ENCODE measurements around the gene SUSD6.
"Not testable (repeated sequence)": the region's sequence is repeated elsewhere in the genome, so short reads cannot be mapped to it uniquely, and the experiment has no call there.

SUSD6 gene

GRCh38 chr14:69731919-69732598 is 120.7 kb downstream of the SUSD6 start:
- not testable (repeated sequence) for H3K14ac ChIP-seq (ENCODE audit: low read length in 2 of 2); H4K8ac ChIP-seq (ENCODE audit: low read length); DNase-seq; H3K79me1 ChIP-seq (replicated peaks; ENCODE audit: low read length, poor library complexity, severe bottlenecking); H3K4me2 ChIP-seq (ENCODE audit: low read length, poor library complexity, severe bottlenecking); H4K91ac ChIP-seq (ENCODE audit: low read length); H2AFZ ChIP-seq (ENCODE audit: low read depth, low read length); H2BK15ac ChIP-seq (ENCODE audit: low read depth, poor library complexity, severe bottlenecking); H3K18ac ChIP-seq (ENCODE audit: low read depth in 1 of 2, low read length in 2 of 2); H2BK5ac ChIP-seq (ENCODE audit: low read depth, low read length, poor library complexity, severe bottlenecking); H2BK12ac ChIP-seq (ENCODE audit: low read length in 2 of 2); H3K36me3 ChIP-seq (ENCODE audit: control insufficient read depth in 1 of 2, insufficient read depth in 2 of 2, low read depth in 1 of 2, low read length in 2 of 2); H2AK5ac ChIP-seq (ENCODE audit: low read length, severe bottlenecking); H2BK120ac ChIP-seq (ENCODE audit: low read depth, low read length); H3K4me1 ChIP-seq (ENCODE audit: control insufficient read depth, insufficient read depth, low read depth, low read length); H3K9ac ChIP-seq (ENCODE audit: low read length); H3K27ac ChIP-seq (ENCODE audit: low read length, poor library complexity, severe bottlenecking); H3K9me3 ChIP-seq (ENCODE audit: control insufficient read depth, low read length); H3K4ac ChIP-seq (ENCODE audit: low read depth in 1 of 2, low read length in 2 of 2); H3K23ac ChIP-seq (ENCODE audit: low read length in 2 of 2); H3K4me3 ChIP-seq (ENCODE audit: insufficient read depth in 1 of 2, low read depth in 1 of 2, low read length in 2 of 2)
- WGBS: 96% methylated on average over 8 of the region's 8 CpGs
- peaks cover 15 to 18% of the 10 kb centered on the region in 2 experiments for H3K27me3 ChIP-seq (ENCODE audit: control insufficient read depth in 1 of 2, insufficient read depth in 1 of 2, low read length in 2 of 2)

GRCh38 chr14:69736405-69736804 is 125.0 kb downstream of the SUSD6 start:
- not testable (repeated sequence) for H2AK5ac ChIP-seq (ENCODE audit: low read length, severe bottlenecking); H2BK5ac ChIP-seq (ENCODE audit: low read depth, low read length, poor library complexity, severe bottlenecking)
- 71% methylated on average over 4 of the region's 4 CpGs for WGBS

GRCh38 chr14:69741055-69741454 is 129.7 kb downstream of the SUSD6 start:
- H2BK15ac ChIP-seq (ENCODE audit: low read depth, poor library complexity, severe bottlenecking): no peak overlapping the region
- H3K9me3 ChIP-seq (ENCODE audit: control insufficient read depth, low read length): no peaks in the 10 kb centered on the region
- H2AFZ ChIP-seq (ENCODE audit: low read depth, low read length): no peak overlapping the region
- no peak overlapping the region for H3K18ac ChIP-seq (ENCODE audit: low read depth in 1 of 2, low read length in 2 of 2)
- no peaks in the 10 kb centered on the region for H3K36me3 ChIP-seq (ENCODE audit: control insufficient read depth in 1 of 2, insufficient read depth in 2 of 2, low read depth in 1 of 2, low read length in 2 of 2)
- H3K9ac ChIP-seq (ENCODE audit: low read length): no peak overlapping the region
- no peak overlapping the region for H3K23ac ChIP-seq (ENCODE audit: low read length in 2 of 2)
- no peak overlapping the region for H4K91ac ChIP-seq (ENCODE audit: low read length)
- no peak overlapping the region for H3K4me2 ChIP-seq (ENCODE audit: low read length, poor library complexity, severe bottlenecking)
- H3K27me3 ChIP-seq (ENCODE audit: control insufficient read depth in 1 of 2, insufficient read depth in 1 of 2, low read length in 2 of 2): peaks cover 0 to 6% of the 10 kb centered on the region in 2 experiments
- H3K27ac ChIP-seq (ENCODE audit: low read length, poor library complexity, severe bottlenecking): no peak overlapping the region
- no peak overlapping the region for H2BK120ac ChIP-seq (ENCODE audit: low read depth, low read length)
- H2AK5ac ChIP-seq (ENCODE audit: low read length, severe bottlenecking): no peak overlapping the region
- H3K14ac ChIP-seq (ENCODE audit: low read length in 2 of 2): no peak overlapping the region
- H3K4ac ChIP-seq (ENCODE audit: low read depth in 1 of 2, low read length in 2 of 2): no peak overlapping the region
- H3K4me1 ChIP-seq (ENCODE audit: control insufficient read depth, insufficient read depth, low read depth, low read length): no peaks in the 10 kb centered on the region
- H2BK5ac ChIP-seq (ENCODE audit: low read depth, low read length, poor library complexity, severe bottlenecking): no peak overlapping the region
- no peak for DNase-seq
- no peaks in the 10 kb centered on the region for H3K79me1 ChIP-seq (replicated peaks; ENCODE audit: low read length, poor library complexity, severe bottlenecking)
- no peak overlapping the region for H3K4me3 ChIP-seq (ENCODE audit: insufficient read depth in 1 of 2, low read depth in 1 of 2, low read length in 2 of 2)
- H4K8ac ChIP-seq (ENCODE audit: low read length): no peak overlapping the region
- WGBS: 100% methylated on average over 1 of the region's 1 CpG
- no peak overlapping the region for H2BK12ac ChIP-seq (ENCODE audit: low read length in 2 of 2)

More at GRCh38 chr14:69736405-69736804, 125.0 kb downstream of the SUSD6 start:
- H4K91ac ChIP-seq (ENCODE audit: low read length); H4K8ac ChIP-seq (ENCODE audit: low read length); H3K36me3 ChIP-seq (ENCODE audit: control insufficient read depth in 1 of 2, insufficient read depth in 2 of 2, low read depth in 1 of 2, low read length in 2 of 2); H3K23ac ChIP-seq (ENCODE audit: low read length in 2 of 2); H2BK12ac ChIP-seq (ENCODE audit: low read length in 2 of 2); H2BK120ac ChIP-seq (ENCODE audit: low read depth, low read length); H3K9ac ChIP-seq (ENCODE audit: low read length); DNase-seq; H2BK15ac ChIP-seq (ENCODE audit: low read depth, poor library complexity, severe bottlenecking); H3K4ac ChIP-seq (ENCODE audit: low read depth in 1 of 2, low read length in 2 of 2); H3K9me3 ChIP-seq (ENCODE audit: control insufficient read depth, low read length); H3K4me3 ChIP-seq (ENCODE audit: insufficient read depth in 1 of 2, low read depth in 1 of 2, low read length in 2 of 2); H3K4me1 ChIP-seq (ENCODE audit: control insufficient read depth, insufficient read depth, low read depth, low read length); H3K27ac ChIP-seq (ENCODE audit: low read length, poor library complexity, severe bottlenecking); H3K18ac ChIP-seq (ENCODE audit: low read depth in 1 of 2, low read length in 2 of 2); H3K79me1 ChIP-seq (replicated peaks; ENCODE audit: low read length, poor library complexity, severe bottlenecking); H2AFZ ChIP-seq (ENCODE audit: low read depth, low read length); H3K14ac ChIP-seq (ENCODE audit: low read length in 2 of 2); H3K4me2 ChIP-seq (ENCODE audit: low read length, poor library complexity, severe bottlenecking): not testable (repeated sequence)
- peaks cover 15 to 23% of the 10 kb centered on the region in 2 experiments for H3K27me3 ChIP-seq (ENCODE audit: control insufficient read depth in 1 of 2, insufficient read depth in 1 of 2, low read length in 2 of 2)

DNA sequence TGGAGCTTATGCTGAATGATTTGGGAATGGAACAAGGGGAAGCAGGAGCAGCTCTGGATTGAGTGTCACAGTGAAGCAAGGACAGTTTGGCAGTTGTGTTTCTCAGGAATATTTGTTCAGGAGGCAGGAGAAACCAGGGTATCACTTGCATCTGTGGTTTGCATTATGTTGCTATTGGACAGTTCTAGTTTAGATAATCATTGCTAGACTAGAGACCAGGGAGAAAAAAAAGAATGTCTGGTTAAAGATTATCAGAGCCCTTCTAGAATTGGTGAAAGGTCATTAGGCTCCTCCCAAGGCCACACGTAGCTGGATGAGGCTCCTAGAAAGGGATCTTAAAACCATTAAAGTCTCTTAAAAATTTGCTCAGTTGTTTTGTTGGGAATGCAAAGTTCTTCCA is 138.6 kb downstream of the SUSD6 start:
- Histone ChIP-seq H2AFZ (ENCODE audit: low read depth, low read length) (no peak overlapping the region), H3K79me1 (replicated peaks; ENCODE audit: low read length, poor library complexity, severe bottlenecking) (no peaks in the 10 kb centered on the region), H3K27me3 (ENCODE audit: control insufficient read depth in 1 of 2, insufficient read depth in 1 of 2, low read length in 2 of 2) (no peaks in the 10 kb centered on the region), H3K23ac (ENCODE audit: low read length in 2 of 2) (no peak overlapping the region), H3K4ac (ENCODE audit: low read depth in 1 of 2, low read length in 2 of 2) (no peak overlapping the region), H3K4me3 (ENCODE audit: insufficient read depth in 1 of 2, low read depth in 1 of 2, low read length in 2 of 2) (no peak overlapping the region), H3K27ac (ENCODE audit: low read length, poor library complexity, severe bottlenecking) (peak overlapping the region; percentile 39), H2BK12ac (ENCODE audit: low read length in 2 of 2) (no peak overlapping the region), H2BK120ac (ENCODE audit: low read depth, low read length) (no peak overlapping the region), H4K91ac (ENCODE audit: low read length) (no peak overlapping the region), H2AK5ac (ENCODE audit: low read length, severe bottlenecking) (no peak overlapping the region), H3K9me3 (ENCODE audit: control insufficient read depth, low read length) (no peaks in the 10 kb centered on the region), H2BK5ac (ENCODE audit: low read depth, low read length, poor library complexity, severe bottlenecking) (no peak overlapping the region), H3K36me3 (ENCODE audit: control insufficient read depth in 1 of 2, insufficient read depth in 2 of 2, low read depth in 1 of 2, low read length in 2 of 2) (no peaks in the 10 kb centered on the region), H2BK15ac (ENCODE audit: low read depth, poor library complexity, severe bottlenecking) (no peak overlapping the region), H3K4me2 (ENCODE audit: low read length, poor library complexity, severe bottlenecking) (no peak overlapping the region), H3K18ac (ENCODE audit: low read depth in 1 of 2, low read length in 2 of 2) (no peak overlapping the region), H4K8ac (ENCODE audit: low read length) (no peak overlapping the region), H3K9ac (ENCODE audit: low read length) (no peak overlapping the region), H3K14ac (ENCODE audit: low read length in 2 of 2) (no peak overlapping the region), H3K4me1 (ENCODE audit: control insufficient read depth, insufficient read depth, low read depth, low read length) (peaks cover 5% of the 10 kb centered on the region)
- no peak for DNase-seq
- WGBS: 50% methylated on average over 1 of the region's 1 CpG

Measured in mesenchymal stem cell (in vitro differentiated cells and primary cell).